ENCODE results near the gene EDEM1. TPM values are rescaled to one million over a fixed set of nuclear protein-coding genes. Genes with fewer than 3 reads are reported as not detected.
A peak's percentile ranks its signal among the peaks of the same experiment; 100 is the strongest.

Gene EDEM1
- polyA plus RNA-seq, 1 of the 3 experiments (the other 2 are of a cell fraction), result 25.2 TPM

GRCh38 chr3:5226783-5227182 is 39.3 kb downstream of the EDEM1 start:
- H3K4me3 ChIP-seq (ENCODE audit: low read depth in 2 of 2, low read length in 1 of 2), result no peak overlapping the region
- H3K27me3 ChIP-seq (ENCODE audit: insufficient read depth), result no peaks in the 10 kb centered on the region
- no peaks in the 10 kb centered on the region for H3K79me2 ChIP-seq (ENCODE audit: insufficient read depth)
- peaks cover 0 to 2% of the 10 kb centered on the region in 2 experiments; a peak in 1 of 4 replicates for H3K4me1 ChIP-seq (ENCODE audit: control insufficient read depth in 1 of 2, insufficient read depth in 2 of 2, low read depth in 1 of 2, low read length in 1 of 2)
- H3K27ac ChIP-seq (ENCODE audit: low read depth in 2 of 2, low read length in 1 of 2), result no peak overlapping the region
- WGBS (ENCODE audit: low lambda C conversion rate), result 33% methylated on average over 6 of the region's 6 CpGs
- no peaks in the 10 kb centered on the region for H3K9me3 ChIP-seq
- peak; percentile 38 for DNase-seq
- H3K9me2 ChIP-seq, result no peaks in the 10 kb centered on the region
- H3K4me2 ChIP-seq, result no peak overlapping the region
- no peaks in the 10 kb centered on the region for H4K20me1 ChIP-seq (ENCODE audit: insufficient read depth)
- no peak overlapping the region for H2AFZ ChIP-seq (ENCODE audit: low read depth)
- H3K36me3 ChIP-seq (replicated peaks in 1 of 2; ENCODE audit: control insufficient read depth in 1 of 2, insufficient read depth in 2 of 2, low read length in 1 of 2), result no peaks in the 10 kb centered on the region
- TF ChIP-seq FOXM1 (IDR thresholded peaks at IDR 0.05; ENCODE audit: low read depth), result no peak
- no peak for TF ChIP-seq FOXJ3 (CRISPR knock-in tag; IDR thresholded peaks at IDR 0.05)
- TF ChIP-seq SMC3 (IDR thresholded peaks at IDR 0.05; ENCODE audit: low read depth, low read length), result peak; percentile 34; the same call in 1 of the 2 replicates
- no peak for TF ChIP-seq FOSL2 (IDR thresholded peaks at IDR 0.05; ENCODE audit: borderline replicate concordance, low read depth)
- TF ChIP-seq MEF2A (IDR thresholded peaks at IDR 0.05; ENCODE audit: borderline replicate concordance, low read depth), result no peak
- TF ChIP-seq EP300 (IDR thresholded peaks at IDR 0.05; ENCODE audit: borderline replicate concordance in 1 of 2, low read depth in 1 of 2, low read length in 1 of 2), result no peak
- peak; percentile 77 for TF ChIP-seq CTCF (IDR thresholded peaks at IDR 0.05)
- no peak for TF ChIP-seq POLR2AphosphoS5 (IDR thresholded peaks at IDR 0.05; ENCODE audit: low read depth, low read length)
- no peak for TF ChIP-seq RFX5 (IDR thresholded peaks at IDR 0.05; ENCODE audit: low read length)
- TF ChIP-seq RAD21 (IDR thresholded peaks at IDR 0.05; ENCODE audit: low read length), result peak; percentile 79
- no peak for TF ChIP-seq NFIC (IDR thresholded peaks at IDR 0.05; ENCODE audit: borderline replicate concordance)
- POLR2A ChIA-PET, result no interaction called here
- no peak overlapping the region for H3K9ac ChIP-seq
- CTCF ChIA-PET, result interaction anchor here (1.0 to 2.2 kb wide), 4 partner anchors 16 to 193 kb away, joined by 4 to 5 read pairs (median 4); no protein-coding TSS in a partner anchor
- H3F3A ChIP-seq (replicated peaks; ENCODE audit: insufficient read depth), result no peaks in the 10 kb centered on the region

GRCh38 chr3:5227812-5228211 is 40.3 kb downstream of the EDEM1 start:
- no peaks in the 10 kb centered on the region for H3K9me3 ChIP-seq
- WGBS (ENCODE audit: low lambda C conversion rate), result 86% methylated on average over 1 of the region's 6 CpGs
- CTCF ChIA-PET, result interaction anchor here (0.7 to 2.2 kb wide), 6 partner anchors 13 to 199 kb away, joined by 3 to 5 read pairs (median 4); no protein-coding TSS in a partner anchor
- DNase-seq, result no peak
- H3K9me2 ChIP-seq, result no peaks in the 10 kb centered on the region
- POLR2A ChIA-PET, result no interaction called here
- no peaks in the 10 kb centered on the region for H3K79me2 ChIP-seq (ENCODE audit: insufficient read depth)
- no peak overlapping the region for H3K4me3 ChIP-seq (ENCODE audit: low read depth in 2 of 2, low read length in 1 of 2)
- no peaks in the 10 kb centered on the region for H3F3A ChIP-seq (replicated peaks; ENCODE audit: insufficient read depth)
- no peak overlapping the region for H3K4me2 ChIP-seq
- TF ChIP-seq RAD21 (IDR thresholded peaks at IDR 0.05; ENCODE audit: low read length) (no peak), RFX5 (IDR thresholded peaks at IDR 0.05; ENCODE audit: low read length) (no peak), EZH2phosphoT487 (IDR thresholded peaks at IDR 0.05; ENCODE audit: borderline replicate concordance, low read depth) (no peak), IRF3 (IDR thresholded peaks at IDR 0.05; ENCODE audit: low read depth, low read length) (no peak), JUND (IDR thresholded peaks at IDR 0.05) (no peak), TCF12 (IDR thresholded peaks at IDR 0.05) (no peak), MXI1 (IDR thresholded peaks at IDR 0.05; ENCODE audit: low read depth, low read length) (no peak), USF2 (IDR thresholded peaks at IDR 0.05; ENCODE audit: borderline replicate concordance, low read depth, low read length) (no peak), SIN3A (IDR thresholded peaks at IDR 0.05; ENCODE audit: borderline replicate concordance, low read depth, low read length) (no peak), RXRA (IDR thresholded peaks at IDR 0.05; ENCODE audit: borderline replicate concordance, low read depth) (no peak), EP300 (IDR thresholded peaks at IDR 0.05; ENCODE audit: borderline replicate concordance in 1 of 2, low read depth in 1 of 2, low read length in 1 of 2) (no peak), RCOR1 (IDR thresholded peaks at IDR 0.05; ENCODE audit: low read length) (no peak), MEF2A (IDR thresholded peaks at IDR 0.05; ENCODE audit: borderline replicate concordance, low read depth) (no peak), YY1 (IDR thresholded peaks at IDR 0.05; ENCODE audit: low read depth) (no peak), GATA2 (CRISPR knock-in tag; IDR thresholded peaks at IDR 0.05) (no peak), TAF1 (IDR thresholded peaks at IDR 0.05; ENCODE audit: borderline replicate concordance, low read depth, low read length) (no peak), ELF1 (IDR thresholded peaks at IDR 0.05) (no peak)
- no peak overlapping the region for H3K27ac ChIP-seq (ENCODE audit: low read depth in 2 of 2, low read length in 1 of 2)
- no peaks in the 10 kb centered on the region for H3K36me3 ChIP-seq (replicated peaks in 1 of 2; ENCODE audit: control insufficient read depth in 1 of 2, insufficient read depth in 2 of 2, low read length in 1 of 2)
- no peaks in the 10 kb centered on the region for H3K27me3 ChIP-seq (ENCODE audit: insufficient read depth)
- H3K4me1 ChIP-seq (ENCODE audit: control insufficient read depth in 1 of 2, insufficient read depth in 2 of 2, low read depth in 1 of 2, low read length in 1 of 2), result peaks cover 0 to 2% of the 10 kb centered on the region in 2 experiments; a peak in 1 of 4 replicates
- no peak overlapping the region for H3K9ac ChIP-seq
- no peaks in the 10 kb centered on the region for H4K20me1 ChIP-seq (ENCODE audit: insufficient read depth)
- no peak overlapping the region for H2AFZ ChIP-seq (ENCODE audit: low read depth)

Data from SK-N-SH (cell line).